GM19438 (cell line): ENCODE results near the gene CCDC17.
"Not testable (repeated sequence)": the region's sequence is repeated elsewhere in the genome, so short reads cannot be mapped to it uniquely, and the experiment has no call there.

Experiments
- ATAC-seq: cut with Tn5 transposase; IDR thresholded peaks from one replicate; pipeline ENCODE4 v1.9.1; 2021; ENCODE audit warnings: low read depth; ENCODE audit not compliant: unreplicated experiment

The CCDC17 gene

DNA sequence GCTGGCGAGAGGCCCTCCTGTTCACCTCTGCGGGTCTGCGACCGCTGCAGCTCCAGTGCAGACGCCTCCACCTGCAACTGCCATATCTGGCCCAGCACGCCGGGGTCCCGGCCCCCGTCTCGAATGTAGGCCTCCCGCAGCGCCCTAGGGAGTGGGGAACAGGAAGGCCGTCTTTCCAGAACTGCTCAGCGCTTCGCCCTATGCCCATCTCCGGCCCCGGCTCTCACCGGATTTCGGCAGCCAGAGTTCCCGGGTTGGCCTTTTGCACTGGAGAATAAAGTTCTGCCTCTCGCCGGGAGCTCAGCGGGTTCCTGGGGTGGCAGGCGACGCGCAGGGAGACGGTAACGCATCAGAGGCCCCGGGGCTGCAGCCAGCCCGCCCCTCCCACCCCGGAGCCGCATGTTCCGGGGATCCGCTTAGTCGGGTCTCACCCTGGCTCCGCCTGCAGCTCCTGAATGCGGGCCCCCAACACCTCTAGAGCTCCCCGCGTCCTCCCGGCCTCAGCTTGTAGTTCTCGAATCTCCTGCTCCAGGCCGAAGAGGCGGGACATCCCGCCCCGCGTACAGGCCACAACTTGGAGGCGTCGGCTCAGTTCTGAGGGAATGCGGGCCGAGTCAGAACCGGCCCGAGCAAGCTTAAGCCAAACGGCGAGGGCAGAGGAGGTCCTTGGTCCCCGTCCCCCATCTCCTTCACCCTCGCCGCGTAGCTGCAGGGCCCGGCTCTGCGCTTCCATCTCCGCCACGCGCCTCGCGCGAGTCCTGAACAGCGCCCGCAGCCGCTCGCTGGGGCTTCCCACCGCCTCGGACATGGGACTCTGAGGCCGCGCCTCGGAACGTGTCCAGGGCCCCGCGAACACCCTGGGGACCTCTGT lies 1.1 kb downstream of the CCDC17 start:
- ATAC-seq: no peak

DNA sequence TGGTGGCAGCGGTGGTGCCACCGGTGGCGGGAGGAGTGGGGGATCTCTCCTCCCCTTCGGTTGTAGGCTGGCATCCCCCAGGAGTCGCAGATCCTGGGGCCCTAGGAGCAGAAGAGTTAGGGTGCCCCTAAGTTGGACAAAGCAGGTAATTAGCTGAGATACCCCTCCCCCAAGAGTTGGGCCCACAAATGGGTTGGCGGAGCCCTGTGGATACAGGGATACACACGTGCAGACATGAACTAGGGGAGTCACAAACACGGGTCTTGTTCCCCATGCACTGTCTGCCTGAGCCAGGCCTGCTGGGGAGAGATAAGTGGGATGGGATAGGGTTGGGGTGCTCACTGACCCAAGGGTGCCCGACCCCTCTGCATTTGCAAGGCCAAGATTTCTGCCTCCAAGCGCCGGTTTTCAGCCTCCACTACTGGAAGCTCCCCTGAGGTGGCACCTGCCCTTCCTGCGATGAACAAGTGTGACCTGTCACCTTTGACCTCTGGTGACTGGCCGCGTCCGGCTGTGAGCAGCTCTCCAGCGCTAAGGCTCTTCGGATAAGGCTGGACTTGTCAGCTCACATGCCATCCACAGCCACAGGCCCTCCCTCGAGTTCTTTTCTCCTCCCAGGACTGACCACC lies 1.8 kb downstream of the CCDC17 start:
- no peak for ATAC-seq

DNA sequence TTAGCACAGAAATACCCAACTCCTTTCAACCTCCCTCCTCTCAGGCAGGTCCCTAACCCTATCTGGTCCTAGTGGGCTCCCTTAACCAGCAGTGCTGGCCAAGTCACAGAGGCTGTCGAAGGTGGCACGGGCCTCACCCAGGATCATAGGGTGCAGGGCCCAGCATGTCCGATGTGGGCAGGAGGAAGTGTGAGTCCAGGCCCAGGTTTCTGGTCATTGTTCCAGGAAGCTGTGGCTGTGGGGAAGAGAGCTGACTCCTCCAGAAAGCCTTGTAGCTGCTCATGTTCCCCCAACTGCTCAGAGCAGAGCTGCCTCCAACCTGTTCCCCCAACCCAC lies 2.4 kb downstream of the CCDC17 start:
- no peak for ATAC-seq

DNA sequence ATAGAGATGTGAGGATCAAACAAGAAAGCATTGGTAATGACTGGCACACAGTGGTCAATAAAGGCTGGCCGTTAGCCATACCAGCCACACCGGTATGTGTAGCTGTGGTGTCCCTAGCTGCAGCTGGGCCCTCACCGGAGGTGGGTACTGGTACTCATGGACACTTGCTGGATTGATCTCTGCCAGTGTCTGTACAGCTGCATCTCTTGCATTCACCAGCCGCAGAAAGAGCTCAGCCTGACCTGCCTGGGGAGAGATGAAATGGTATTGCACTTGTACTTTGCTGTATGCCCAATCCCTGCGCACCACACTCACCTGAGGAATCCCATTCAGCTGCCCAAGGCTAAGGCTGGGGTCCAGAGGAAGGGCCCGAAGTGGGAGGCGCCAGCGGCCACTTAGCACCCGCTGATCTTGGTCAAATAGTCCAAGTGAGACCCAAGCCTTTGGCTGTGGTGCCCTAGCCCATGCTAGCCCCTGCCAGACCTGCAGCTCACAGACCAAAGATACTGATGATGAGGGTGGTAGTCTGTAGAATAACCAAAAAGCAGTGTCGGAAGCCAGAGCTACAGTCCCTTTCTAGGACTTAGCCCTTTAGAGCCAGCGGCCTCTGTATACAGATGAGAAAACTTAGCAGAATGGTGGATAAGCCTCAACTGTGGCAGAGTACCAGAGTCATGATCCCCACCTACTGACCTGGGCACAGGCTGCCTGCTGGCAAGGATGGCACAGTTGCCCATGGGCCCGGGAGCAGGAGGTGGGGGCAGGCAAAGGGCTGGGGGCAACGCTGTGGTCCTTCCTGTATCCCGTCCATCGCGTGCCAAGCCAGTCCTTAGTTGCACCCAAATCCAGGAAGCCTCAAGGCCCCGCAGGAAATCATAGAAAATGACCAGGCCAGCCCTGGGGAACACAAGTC lies 3.0 kb downstream of the CCDC17 start:
- ATAC-seq: no peak

DNA sequence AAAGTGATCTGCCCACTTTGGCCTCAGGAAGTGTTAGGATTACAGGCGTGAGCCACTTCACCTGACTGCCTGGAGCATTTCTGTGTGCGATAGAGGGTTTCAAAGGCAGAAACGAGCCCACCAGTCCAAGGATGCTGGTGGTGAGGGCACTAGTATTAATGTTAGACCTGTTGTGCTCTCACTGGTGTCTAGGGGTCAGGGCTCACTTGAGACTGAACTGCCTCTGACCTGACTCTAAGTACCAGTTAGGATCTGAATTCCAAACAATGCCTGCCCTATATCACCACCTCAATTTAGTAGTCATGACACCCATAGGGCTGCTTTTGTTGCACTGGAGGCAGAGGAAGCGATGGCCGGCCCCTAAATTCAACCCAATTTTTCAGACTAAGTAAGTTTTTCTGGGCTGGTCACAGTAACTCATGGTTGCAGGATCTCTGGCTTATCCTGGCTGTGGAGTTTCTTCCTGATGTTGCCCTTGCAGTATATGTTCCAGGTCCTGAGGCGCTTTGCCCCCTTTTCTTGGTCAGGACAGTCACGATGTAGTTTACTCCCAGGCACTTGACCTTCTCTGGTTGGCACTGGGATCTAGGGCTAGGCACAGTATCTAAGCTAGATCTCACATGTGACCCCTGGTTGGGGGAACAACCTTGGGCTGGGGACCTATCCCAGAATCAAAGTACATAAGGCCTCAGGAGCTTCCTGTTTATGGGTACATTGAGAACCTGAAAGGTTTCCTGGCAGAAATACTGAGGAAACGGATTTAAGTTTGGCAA lies 4.5 kb downstream of the CCDC17 start:
- ATAC-seq: no peak

DNA sequence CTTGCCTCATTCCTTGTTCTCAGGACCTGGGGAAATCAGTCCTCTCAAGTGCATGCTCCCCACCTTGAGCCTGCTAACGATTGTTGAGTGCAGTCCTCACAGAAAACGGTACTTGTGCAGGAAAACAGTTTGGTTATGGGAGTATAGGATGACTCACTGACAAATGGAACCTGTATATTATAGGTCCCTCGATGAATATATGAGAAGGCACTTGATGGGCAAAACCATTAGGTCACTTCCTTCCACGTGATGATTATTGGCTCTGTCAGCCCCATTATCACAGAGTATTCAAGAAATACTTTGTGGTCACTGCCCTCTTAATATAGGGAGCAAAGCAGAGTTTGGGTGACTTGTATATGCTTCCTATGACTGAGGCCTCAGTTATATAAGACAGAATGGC lies 6.2 kb downstream of the CCDC17 start:
- no peak for ATAC-seq

DNA sequence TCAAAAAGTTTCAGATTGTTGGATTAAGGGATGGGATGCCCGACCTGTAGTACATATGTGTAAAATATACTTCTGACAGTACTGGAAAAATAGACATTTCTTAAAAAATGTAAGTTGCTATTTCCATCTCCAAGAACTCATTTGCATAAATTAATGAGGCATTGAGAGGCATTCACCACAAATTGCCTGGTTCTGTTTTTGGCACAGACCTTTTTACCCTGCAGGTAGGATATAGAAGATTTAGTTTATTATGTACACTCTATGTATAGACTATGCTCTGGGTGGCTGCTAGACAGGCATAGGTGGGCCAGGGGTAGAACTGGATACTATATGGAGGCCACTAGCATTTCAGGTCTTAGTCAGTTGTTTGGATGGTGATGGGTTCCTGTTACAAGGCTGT lies 8.0 kb downstream of the CCDC17 start:
- ATAC-seq: no peak

DNA sequence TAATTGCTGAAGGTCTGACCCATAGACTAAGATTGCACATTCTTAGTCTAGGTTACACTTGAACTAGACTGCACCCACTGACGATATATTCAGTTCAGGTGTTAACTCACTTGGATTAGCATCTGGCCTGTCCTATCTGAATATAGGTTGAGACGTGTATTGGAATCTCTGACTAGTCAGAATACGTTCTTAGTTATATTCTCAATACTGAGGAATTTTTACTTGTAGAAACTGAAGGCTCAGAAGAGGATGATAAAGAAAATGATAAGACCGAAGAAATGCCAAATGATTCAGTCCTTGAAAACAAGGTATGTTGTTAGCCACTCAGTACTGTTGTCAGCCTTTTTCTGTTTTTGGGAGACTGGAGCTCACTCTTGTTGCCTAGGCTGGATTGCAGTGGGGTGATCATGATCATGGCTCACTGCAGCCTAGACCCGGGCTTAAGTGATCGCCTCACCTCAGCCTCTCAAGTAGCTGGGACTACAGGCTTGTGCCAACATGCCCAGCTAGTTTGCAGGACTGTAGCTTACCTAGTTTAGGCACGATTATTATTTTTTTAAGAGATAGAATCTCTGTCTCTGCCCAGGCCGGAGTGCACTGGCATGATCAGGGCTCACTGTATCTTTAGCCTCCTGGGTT lies 10.8 kb downstream of the CCDC17 start:
- no peak for ATAC-seq

DNA sequence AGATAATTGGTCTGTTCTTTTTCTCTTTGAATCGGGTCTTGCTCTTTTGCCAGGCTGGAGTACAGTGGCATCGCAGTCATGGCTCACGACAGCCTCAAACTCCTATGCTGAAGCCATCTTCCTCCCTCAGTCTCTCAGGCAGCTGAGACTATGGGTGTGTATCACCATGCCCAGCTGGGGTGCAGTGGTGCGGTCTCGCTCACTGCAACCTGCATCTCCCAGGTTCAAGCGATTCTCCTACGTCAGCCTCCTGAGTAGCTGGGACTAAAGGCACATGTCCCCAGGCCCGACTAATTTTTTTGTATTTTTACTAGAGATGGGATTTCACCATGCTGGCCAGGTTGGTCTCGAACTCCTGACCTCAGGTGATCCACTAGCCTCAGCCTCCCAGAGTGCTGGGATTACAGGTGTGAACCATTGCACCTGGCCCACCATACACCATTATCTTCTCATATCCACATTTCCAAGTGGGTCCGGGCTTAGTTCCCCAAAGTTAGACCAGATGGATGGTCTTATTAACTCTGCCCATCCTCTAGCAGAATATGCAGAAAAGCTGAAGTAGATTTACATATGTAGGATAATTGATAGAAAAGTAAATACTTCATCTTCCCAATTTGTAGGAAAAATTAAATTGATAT lies 13.1 kb downstream of the CCDC17 start:
- ATAC-seq: no peak

DNA sequence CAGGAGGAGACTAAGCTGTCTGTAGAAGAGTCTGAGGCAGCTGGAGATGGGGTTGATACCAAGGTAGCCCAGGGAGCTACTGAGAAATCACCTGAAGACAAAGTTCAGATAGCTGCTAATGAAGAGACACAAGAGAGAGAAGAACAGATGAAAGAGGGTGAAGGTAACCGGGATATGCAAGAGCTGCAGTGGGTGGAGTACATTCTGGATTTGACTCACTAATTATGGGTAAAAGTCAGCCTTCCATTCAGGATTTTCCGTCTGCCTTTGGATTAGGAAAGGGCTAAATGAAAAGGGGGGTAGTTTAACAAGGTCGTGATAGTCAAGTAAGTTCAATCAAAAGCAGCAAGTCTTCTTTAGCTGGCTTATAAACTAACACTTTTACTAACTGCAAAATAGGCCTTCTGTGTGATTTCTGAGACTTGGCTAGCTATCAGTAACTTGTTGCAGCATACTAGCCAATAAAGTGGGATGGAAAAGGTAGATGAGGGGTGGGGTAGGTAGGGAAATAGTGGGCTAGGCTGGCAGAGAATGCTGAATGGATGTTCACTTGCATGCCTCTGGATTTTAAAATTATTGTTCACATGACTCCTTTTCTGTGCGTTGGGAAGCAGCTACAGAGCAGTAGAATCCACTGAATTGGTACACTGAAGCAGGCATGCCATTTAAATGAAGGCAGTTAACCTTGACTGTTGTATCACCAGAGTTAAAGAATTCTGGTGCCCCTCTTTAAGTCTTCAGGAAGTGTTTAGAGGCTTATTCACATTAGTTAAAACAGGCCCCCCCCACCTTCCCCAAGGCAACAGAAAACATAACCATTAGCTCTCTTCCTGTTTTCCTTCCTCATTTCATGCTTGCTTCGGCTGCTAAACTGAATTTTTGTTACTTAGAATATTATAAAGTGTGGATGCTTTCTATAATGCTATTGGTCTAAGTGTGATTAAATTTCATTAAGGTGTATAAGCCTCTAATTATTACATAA lies 15.4 kb downstream of the CCDC17 start:
- no peak for ATAC-seq

DNA sequence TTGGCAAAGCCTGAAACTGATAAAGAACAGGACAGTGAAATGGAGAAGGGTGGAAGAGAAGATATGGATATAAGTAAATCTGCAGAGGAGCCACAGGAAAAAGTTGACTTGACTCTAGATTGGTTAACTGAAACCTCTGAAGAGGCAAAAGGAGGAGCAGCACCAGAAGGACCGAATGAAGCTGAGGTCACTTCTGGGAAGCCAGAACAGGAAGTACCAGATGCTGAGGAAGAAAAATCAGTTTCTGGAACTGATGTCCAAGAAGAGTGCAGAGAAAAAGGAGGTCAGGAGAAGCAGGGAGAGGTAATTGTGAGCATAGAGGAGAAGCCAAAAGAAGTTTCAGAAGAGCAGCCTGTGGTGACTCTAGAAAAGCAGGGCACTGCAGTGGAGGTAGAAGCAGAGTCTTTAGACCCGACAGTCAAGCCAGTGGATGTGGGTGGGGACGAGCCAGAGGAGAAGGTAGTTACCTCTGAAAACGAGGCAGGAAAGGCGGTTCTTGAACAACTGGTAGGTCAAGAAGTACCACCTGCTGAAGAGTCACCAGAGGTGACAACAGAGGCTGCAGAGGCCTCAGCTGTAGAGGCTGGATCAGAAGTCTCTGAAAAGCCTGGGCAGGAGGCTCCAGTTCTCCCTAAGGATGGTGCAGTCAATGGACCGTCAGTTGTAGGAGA lies 16.3 kb downstream of the CCDC17 start:
- no peak for ATAC-seq

DNA sequence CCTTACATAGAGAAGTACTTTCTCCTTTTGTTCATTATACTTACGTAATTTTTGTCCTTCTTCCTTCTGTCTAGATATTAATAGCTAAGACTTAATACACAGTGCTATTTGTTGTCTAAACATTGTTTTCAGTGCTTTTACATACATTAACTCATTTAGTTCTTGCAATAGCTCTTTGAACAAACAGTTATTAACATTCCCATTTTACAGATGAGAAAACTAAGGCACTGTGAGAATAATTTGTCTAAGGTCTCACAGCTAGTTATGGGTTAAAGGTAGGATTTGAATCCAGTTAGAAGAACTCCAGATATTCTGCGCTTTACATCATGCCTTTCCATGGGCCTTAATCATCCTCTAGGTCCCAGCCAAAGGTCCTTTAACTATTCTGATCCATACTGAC lies 19.6 kb downstream of the CCDC17 start:
- no peak for ATAC-seq

DNA sequence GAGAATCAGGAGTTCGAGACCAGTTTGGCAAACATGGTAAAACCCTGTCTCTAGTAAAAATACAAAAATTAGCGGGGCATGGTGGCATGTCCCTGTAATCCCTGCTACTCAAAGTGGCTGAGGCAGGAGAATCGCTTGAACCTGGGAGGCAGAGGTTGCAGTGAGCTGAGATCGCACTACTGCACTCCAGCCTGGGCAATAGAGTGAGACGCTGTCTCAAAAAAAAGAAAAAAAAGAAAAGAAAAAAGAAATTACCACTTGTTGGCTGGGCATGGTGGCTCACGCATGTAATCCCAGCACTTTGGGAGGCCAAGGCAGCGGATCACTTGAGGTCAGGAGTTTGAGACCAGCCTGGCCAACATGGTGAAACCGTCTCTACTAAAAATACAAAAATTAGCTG lies 27.1 kb downstream of the CCDC17 start:
- not testable (repeated sequence) for ATAC-seq

DNA sequence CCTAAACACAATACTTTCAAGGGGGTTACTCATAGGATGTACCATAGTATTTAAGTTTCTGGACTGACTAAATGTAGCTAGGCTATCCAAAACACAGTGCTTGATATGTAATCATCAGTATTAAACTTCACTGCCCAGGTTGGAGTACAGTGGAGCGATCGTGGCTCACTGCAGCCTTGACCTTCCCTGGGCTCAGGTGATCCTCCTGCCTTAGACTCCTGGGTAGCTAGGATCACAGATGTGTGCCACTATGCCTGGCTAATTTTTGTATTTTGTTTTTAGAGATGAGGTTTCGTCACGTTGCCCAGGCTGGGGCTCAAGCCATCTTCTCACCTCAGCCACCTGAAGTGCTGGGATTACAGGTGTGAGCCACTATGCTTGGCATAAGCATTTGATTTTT lies 29.4 kb downstream of the CCDC17 start:
- ATAC-seq: no peak

DNA sequence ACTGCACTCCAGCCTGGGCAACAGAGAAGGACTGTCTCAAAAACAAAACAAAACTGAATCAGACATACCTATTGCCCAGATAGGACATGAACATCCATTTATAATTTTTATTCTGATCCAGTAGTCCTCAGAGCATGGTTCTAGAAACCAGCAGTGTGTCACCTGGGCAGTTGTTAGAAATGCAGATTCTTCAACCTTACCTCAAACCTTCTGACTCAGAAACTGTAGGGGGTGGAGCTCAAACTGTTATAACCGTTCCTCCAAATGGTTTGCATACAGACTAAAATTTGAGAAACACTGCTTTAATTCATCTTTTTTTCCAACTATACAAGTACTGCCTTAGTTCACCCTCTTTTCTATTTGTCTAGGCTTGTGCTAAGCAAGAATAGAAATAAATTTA lies 34.0 kb downstream of the CCDC17 start:
- ATAC-seq: no peak

DNA sequence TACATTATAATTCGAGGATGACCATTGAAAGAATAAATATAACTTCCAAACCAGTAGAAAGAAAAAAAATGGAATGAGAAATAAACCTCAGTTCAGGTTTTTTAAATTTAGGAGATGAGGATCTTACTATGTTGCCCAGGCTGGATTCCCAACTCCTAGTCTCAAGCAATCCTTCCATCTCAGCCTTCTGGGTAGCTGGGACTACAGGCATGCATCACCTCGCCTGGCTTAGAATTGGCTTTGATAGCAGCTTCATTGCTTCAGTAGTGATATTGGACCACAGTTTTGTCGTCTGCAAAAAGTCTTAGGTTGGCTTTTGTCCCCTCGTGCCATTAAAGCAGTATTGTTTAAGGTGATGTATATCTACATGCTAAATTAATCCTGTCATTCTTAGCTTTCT lies 37.1 kb downstream of the CCDC17 start:
- ATAC-seq: no peak

DNA sequence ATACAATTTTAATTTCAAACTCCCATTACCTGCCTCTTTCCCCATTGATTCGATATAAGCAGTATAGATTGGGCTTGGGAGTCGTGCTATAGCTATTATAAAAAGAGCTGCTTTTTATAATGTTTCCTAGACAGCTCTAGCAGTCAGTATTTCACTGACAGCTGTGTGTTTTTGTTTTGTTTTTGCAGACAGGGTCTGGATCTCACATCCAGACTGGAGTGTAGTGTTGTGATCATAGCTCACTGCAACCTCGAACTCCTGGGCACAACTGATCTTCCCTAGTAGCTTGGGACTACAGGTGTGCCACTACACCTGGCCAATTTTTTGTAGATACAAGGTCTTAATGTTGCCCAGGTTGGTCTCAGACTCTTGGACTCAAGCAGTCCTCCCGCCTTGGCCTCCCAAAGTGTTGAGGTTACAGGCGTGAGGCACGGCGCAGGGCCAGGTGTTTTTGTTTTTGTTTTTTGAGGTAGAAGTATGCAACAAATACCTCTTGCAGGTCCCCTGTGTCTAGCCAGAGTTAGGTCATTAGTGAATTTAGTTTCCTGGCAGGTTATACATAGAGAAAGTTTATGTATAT lies 38.3 kb downstream of the CCDC17 start:
- no peak for ATAC-seq

DNA sequence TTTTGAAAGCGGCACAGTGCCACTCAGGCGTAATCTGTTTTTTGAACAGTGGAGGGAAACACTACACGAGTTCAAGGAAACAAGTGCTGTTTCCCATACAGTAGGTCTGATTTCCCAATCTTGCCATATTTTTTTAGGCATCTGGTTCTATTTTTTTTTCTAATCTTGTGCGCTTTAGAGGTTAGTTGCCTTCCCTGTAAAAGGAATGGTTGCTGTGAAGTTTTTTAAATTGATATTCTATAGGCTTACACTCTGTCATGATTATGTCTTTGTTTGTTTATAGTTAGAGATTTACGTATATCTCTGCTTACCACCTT lies 38.8 kb downstream of the CCDC17 start:
- no peak for ATAC-seq
